ENCODE data around the gene EML1.

DNA sequence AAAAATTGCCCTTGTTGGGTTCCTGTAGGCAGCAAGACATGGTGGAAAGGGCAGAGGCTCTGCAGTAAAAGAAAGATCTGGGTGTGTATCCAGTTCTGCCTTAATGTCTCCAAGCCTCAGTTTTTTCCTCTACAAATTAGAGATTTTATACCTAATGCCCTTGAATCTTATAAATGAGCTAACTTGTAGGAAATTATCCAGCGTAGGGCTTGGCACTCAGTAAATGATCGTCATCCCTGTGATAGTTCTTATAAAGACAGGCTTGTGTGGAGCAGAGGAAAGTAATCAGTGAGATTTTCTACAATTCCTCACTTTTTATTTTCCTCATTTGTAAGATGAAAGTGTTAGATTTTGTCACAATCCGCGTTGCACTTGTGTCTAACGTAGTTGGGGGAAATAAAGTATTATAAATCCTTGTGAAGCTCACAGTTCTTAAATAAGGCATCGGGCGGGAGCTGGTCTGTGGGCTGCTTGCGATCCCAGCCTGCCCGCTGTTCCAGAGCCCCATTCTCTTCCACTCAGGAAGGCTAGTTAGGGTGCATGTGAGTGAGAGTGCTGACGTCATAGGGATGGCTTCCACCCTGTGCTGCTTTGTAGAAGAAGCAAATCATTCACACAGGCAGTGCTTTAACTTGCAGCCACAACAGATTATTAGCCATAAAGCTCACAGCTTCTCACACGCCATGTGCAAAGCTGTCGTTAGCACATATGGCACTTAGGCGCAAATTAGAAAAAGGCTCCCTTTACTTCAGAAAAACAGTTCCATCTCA, 87.6 kb downstream of the EML1 start:
- TF ChIP-seq, protein P1, sequence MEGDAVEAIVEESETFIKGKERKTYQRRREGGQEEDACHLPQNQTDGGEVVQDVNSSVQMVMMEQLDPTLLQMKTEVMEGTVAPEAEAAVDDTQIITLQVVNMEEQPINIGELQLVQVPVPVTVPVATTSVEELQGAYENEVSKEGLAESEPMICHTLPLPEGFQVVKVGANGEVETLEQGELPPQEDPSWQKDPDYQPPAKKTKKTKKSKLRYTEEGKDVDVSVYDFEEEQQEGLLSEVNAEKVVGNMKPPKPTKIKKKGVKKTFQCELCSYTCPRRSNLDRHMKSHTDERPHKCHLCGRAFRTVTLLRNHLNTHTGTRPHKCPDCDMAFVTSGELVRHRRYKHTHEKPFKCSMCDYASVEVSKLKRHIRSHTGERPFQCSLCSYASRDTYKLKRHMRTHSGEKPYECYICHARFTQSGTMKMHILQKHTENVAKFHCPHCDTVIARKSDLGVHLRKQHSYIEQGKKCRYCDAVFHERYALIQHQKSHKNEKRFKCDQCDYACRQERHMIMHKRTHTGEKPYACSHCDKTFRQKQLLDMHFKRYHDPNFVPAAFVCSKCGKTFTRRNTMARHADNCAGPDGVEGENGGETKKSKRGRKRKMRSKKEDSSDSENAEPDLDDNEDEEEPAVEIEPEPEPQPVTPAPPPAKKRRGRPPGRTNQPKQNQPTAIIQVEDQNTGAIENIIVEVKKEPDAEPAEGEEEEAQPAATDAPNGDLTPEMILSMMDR (IDR thresholded peaks at IDR 0.05 in 4 of 5, conservative IDR thresholded peaks at IDR 0.05 in 1 of 5) = no peak
- no peak for TF ChIP-seq POLR2A (IDR thresholded peaks at IDR 0.05)

Data from gastrocnemius medialis (tissue), 4 donors.